ENCODE measurements around the gene COG1. TPM values are rescaled to one million over a fixed set of nuclear protein-coding genes. Genes with fewer than 3 reads are reported as not detected.

COG1 gene
- total RNA-seq, 1 donor from 2014 or later: 18.3 TPM

- Histone ChIP-seq H3K36me3 (ENCODE audit: control insufficient read depth in 3 of 3, insufficient read depth in 3 of 3, low read length in 3 of 3) (no peaks in the 10 kb centered on the region), H3K4me3 (ENCODE audit: low read length in 3 of 3) (no peak overlapping the region), H3K9ac (ENCODE audit: low read depth in 1 of 3, low read length in 3 of 3) (no peak overlapping the region), H3K27ac (ENCODE audit: low read depth, low read length) (no peak overlapping the region), H3K9me3 (ENCODE audit: control insufficient read depth in 3 of 3, low read length in 3 of 3) (no peaks in the 10 kb centered on the region), H3K27me3 (ENCODE audit: control insufficient read depth in 3 of 3, insufficient read depth in 3 of 3, low read length in 3 of 3) (no peaks in the 10 kb centered on the region), H3K4me1 (ENCODE audit: control insufficient read depth in 3 of 3, insufficient read depth in 3 of 3, low read length in 3 of 3) (no peaks in the 10 kb centered on the region)
Measured at GRCh38 chr17:73257516-73257915, 64.7 kb downstream of the COG1 start.

Other genes with a start within 250 kb of the COG1 start
- gene SLC39A11, start 100.4 kb upstream of the COG1 start, total RNA-seq: 13.0 TPM
- gene SSTR2, start 28.0 kb upstream of the COG1 start, total RNA-seq: 1.6 TPM
- gene CPSF4L, start 68.8 kb downstream of the COG1 start, total RNA-seq: not detected
- gene CDC42EP4, start 118.9 kb downstream of the COG1 start, total RNA-seq: 18.8 TPM